ENCODE data around the gene CDHR2.

DNA sequence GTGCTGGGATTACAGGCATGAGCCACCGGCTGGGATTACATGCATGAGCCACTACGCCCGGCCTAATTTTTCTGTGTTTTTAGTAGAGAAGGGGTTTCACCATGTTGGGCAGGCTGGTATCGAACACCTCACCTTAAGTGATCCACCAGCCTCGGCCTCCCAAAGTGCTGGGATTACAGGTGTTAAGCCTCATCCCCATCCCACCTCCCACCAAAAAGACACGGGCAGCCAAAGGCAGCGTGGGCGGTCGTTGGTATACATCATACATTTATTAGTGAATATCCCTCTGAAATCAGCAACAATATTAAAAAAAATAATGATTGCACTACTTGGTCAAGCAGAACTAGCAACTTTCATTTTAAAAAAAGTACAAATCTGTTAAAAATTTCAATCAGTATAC, 22.7 kb upstream of the CDHR2 start:
- TF ChIP-seq CTCF (IDR thresholded peaks at IDR 0.05), result no peak
- no peak for TF ChIP-seq POLR2A (IDR thresholded peaks at IDR 0.05)

Data from lower leg skin (tissue), 3 donors.